OCI-LY1 (cell line): ENCODE data around the gene PCLO.
A peak's percentile ranks its signal among the peaks of the same experiment; 100 is the strongest.

Source experiments
- H2AFZ ChIP-seq: fragments of 200-600 bp; sonication (generic), shearing (Covaris generic); 2 replicates; pipeline ENCODE4 v1.6.0; 2014; ENCODE audit warnings: antibody characterized with exemption, mild to moderate bottlenecking, low read length
- H3F3A ChIP-seq: fragments of 200-600 bp; sonication (generic), shearing (Covaris generic); 2 replicates; pipeline ENCODE4 v1.6.0; 2014; ENCODE audit warnings: mild to moderate bottlenecking, antibody characterized with exemption, low read length, moderate library complexity; ENCODE audit not compliant: insufficient read depth
- H3K27ac ChIP-seq: fragments of 200-600 bp; sonication (generic); 2 replicates; pipeline ENCODE4 v1.5.1; 2014; ENCODE audit warnings: low read length, mixed run types, mild to moderate bottlenecking, low read depth; ENCODE audit not compliant: poor library complexity, severe bottlenecking
- H3K27me3 ChIP-seq: fragments of 200-600 bp; sonication (generic); 2 replicates; pipeline ENCODE4 v1.6.0; 2014; ENCODE audit warnings: antibody characterized with exemption, mild to moderate bottlenecking, low read length, moderate library complexity; ENCODE audit not compliant: insufficient read depth
- H3K36me3 ChIP-seq: fragments of 200-600 bp; sonication (generic); 2 replicates; pipeline ENCODE4 v1.6.1; 2014; ENCODE audit warnings: mild to moderate bottlenecking, antibody characterized with exemption, low read length, moderate library complexity, mixed read lengths; ENCODE audit not compliant: insufficient read depth
- H3K4me1 ChIP-seq: fragments of 200-600 bp; sonication (generic); 2 replicates; pipeline ENCODE4 v1.5.1; 2014; ENCODE audit warnings: mild to moderate bottlenecking, low read length, moderate library complexity; ENCODE audit not compliant: insufficient read depth, severe bottlenecking
- H3K4me2 ChIP-seq: fragments of 200-600 bp; sonication (generic), shearing (Covaris generic); 2 replicates; pipeline ENCODE4 v1.6.1; 2014; ENCODE audit warnings: low read length
- H3K4me3 ChIP-seq: fragments of 200-600 bp; sonication (generic); 2 replicates; pipeline ENCODE4 v1.5.1; 2014; ENCODE audit warnings: low read length, low read depth, mild to moderate bottlenecking, mixed read lengths; ENCODE audit not compliant: poor library complexity, severe bottlenecking
- H3K79me2 ChIP-seq: fragments of 200-600 bp; shearing (Covaris generic); 2 replicates; pipeline ENCODE4 v1.6.1; 2016; ENCODE audit warnings: mixed run types, low read length, mixed read lengths; ENCODE audit not compliant: insufficient read depth
- H3K9ac ChIP-seq: fragments of 200-600 bp; sonication (generic), shearing (Covaris generic); 2 replicates; pipeline ENCODE4 v1.6.1; 2014; ENCODE audit warnings: mild to moderate bottlenecking, low read length, mixed read lengths
- H3K9me2 ChIP-seq: fragments of 200-600 bp; sonication (generic), shearing (Covaris generic); 2 replicates; pipeline ENCODE4 v1.6.1; 2014; ENCODE audit warnings: low read depth, mild to moderate bottlenecking, low read length, mixed read lengths
- H3K9me3 ChIP-seq: fragments of 200-600 bp; shearing (Covaris generic); 2 replicates; pipeline ENCODE4 v1.6.1; 2014; ENCODE audit warnings: low read length, mixed read lengths
- H4K20me1 ChIP-seq: fragments of 200-600 bp; sonication (generic), shearing (Covaris generic); 2 replicates; pipeline ENCODE4 v1.6.0; 2016; ENCODE audit warnings: mild to moderate bottlenecking, low read length; ENCODE audit not compliant: insufficient read depth
- EZH2 ChIP-seq: fragments of 200-600 bp; sonication (generic), shearing (Covaris generic); IDR thresholded peaks from 2 replicates; pipeline ENCODE4 v1.8.0; 2017; ENCODE audit warnings: borderline replicate concordance, mixed run types, mild to moderate bottlenecking, antibody characterized with exemption, low read length, moderate library complexity, mixed read lengths
- TF ChIP-seq, protein P1 (sequence below): fragments of 200-600 bp; sonication (generic), shearing (Covaris generic); IDR thresholded peaks from 2 replicates; pipeline ENCODE4 v1.5.1; 2017; ENCODE audit warnings: mild to moderate bottlenecking, antibody characterized with exemption, low read length, moderate library complexity, mixed read lengths

The PCLO gene

DNA sequence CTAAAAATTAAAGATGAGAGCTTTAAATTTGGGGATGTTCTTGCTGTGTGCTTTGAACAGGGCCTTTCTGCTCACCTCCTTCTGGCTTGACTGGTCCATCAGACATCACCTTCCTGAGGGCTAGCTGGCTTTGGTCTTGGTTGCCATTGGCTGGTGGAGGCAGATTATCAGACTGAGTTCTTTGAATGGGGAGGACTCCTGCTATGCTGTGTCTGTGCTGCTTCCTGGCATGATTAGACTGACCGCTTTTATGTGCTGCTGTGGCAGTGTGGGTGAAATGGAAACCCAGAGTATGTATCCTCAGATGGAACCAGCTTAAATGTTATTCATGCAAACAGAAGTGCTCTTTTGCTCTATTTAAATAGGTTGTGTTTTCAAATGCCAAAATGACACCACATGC, 341.6 kb downstream of the PCLO start:
- peak overlapping the region; percentile 57; the same call in 1 of the 2 replicates for H2AFZ ChIP-seq
- no peak overlapping the region for H3K4me3 ChIP-seq
- H3K9me3 ChIP-seq: no peaks in the 10 kb centered on the region
- H3K36me3 ChIP-seq: no peaks in the 10 kb centered on the region
- no peak overlapping the region for H3K9ac ChIP-seq
- H3K27ac ChIP-seq: no peak overlapping the region
- H3F3A ChIP-seq: no peaks in the 10 kb centered on the region
- H3K27me3 ChIP-seq: no peaks in the 10 kb centered on the region
- H3K4me1 ChIP-seq: peaks cover 14% of the 10 kb centered on the region
- H3K9me2 ChIP-seq: no peaks in the 10 kb centered on the region
- H3K79me2 ChIP-seq: no peaks in the 10 kb centered on the region
- H3K4me2 ChIP-seq: no peak overlapping the region
- no peaks in the 10 kb centered on the region for H4K20me1 ChIP-seq
- TF ChIP-seq, protein P1, sequence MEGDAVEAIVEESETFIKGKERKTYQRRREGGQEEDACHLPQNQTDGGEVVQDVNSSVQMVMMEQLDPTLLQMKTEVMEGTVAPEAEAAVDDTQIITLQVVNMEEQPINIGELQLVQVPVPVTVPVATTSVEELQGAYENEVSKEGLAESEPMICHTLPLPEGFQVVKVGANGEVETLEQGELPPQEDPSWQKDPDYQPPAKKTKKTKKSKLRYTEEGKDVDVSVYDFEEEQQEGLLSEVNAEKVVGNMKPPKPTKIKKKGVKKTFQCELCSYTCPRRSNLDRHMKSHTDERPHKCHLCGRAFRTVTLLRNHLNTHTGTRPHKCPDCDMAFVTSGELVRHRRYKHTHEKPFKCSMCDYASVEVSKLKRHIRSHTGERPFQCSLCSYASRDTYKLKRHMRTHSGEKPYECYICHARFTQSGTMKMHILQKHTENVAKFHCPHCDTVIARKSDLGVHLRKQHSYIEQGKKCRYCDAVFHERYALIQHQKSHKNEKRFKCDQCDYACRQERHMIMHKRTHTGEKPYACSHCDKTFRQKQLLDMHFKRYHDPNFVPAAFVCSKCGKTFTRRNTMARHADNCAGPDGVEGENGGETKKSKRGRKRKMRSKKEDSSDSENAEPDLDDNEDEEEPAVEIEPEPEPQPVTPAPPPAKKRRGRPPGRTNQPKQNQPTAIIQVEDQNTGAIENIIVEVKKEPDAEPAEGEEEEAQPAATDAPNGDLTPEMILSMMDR: no peak
- TF ChIP-seq EZH2: no peak

DNA sequence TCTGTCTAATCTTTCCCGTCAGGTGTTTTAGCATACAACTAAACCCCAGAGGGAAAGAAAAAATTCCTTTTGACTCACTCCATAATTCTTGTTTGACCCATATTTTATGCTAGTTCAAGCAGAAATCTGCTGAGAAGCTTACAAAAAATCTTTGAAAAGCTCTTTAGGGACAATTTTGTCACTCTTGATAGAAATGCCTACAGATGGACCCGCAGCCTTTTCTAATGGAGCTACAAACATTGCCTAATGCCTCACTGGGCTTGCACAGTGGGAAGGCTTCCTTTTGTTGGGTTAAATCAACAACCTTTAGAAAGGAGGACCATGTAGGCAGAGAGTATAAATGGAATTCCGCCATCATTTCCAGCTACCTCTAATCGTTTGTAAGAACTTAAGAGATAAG, 344.5 kb downstream of the PCLO start:
- Histone ChIP-seq H3K27ac (no peak overlapping the region), H3K9me3 (no peaks in the 10 kb centered on the region), H3K36me3 (no peaks in the 10 kb centered on the region), H3K4me1 (peaks cover 14% of the 10 kb centered on the region), H3K9ac (no peak overlapping the region), H3K4me2 (no peak overlapping the region), H4K20me1 (no peaks in the 10 kb centered on the region), H3K27me3 (no peaks in the 10 kb centered on the region), H3K79me2 (no peaks in the 10 kb centered on the region), H3F3A (no peaks in the 10 kb centered on the region), H3K4me3 (no peak overlapping the region), H3K9me2 (no peaks in the 10 kb centered on the region), H2AFZ (no peak overlapping the region)
- no peak for TF ChIP-seq EZH2
- TF ChIP-seq, protein P1: no peak

DNA sequence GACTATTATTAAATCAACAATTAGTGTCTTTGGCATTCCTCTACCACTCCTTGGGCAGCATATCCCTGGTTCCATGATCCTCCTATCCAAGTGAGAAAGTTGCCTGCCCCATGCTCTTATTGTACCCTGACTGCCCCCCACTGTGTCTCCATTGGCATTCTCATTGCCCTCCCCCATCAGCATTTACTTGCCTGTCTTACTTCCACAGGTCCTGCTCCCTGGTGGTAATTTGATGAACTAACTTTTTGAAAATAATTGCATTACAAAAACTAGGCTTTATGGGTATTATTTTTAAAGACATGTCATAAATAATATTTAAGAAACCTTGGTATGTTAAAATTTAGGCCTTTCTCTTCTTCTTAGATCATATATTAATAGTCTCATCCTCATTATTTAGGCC, 346.4 kb downstream of the PCLO start:
- Histone ChIP-seq H4K20me1 (no peaks in the 10 kb centered on the region), H3K36me3 (no peaks in the 10 kb centered on the region), H3K9ac (no peak overlapping the region), H3K9me3 (no peaks in the 10 kb centered on the region), H3K27me3 (no peaks in the 10 kb centered on the region), H3K4me1 (peaks cover 14% of the 10 kb centered on the region), H3K4me2 (no peak overlapping the region), H3K79me2 (no peaks in the 10 kb centered on the region), H2AFZ (no peak overlapping the region), H3F3A (no peaks in the 10 kb centered on the region), H3K27ac (no peak overlapping the region), H3K9me2 (no peaks in the 10 kb centered on the region), H3K4me3 (no peak overlapping the region)
- TF ChIP-seq, protein P1: peak; percentile 29; the same call in 1 of the 2 replicates
- TF ChIP-seq EZH2: no peak
